ENCODE measurements around the gene RPRML.

The RPRML gene

GRCh38 chr17:46944931-46945330, 34.1 kb downstream of the RPRML start:
- no peak for DNase-seq (ENCODE audit: low read depth, low spot score)

DNA sequence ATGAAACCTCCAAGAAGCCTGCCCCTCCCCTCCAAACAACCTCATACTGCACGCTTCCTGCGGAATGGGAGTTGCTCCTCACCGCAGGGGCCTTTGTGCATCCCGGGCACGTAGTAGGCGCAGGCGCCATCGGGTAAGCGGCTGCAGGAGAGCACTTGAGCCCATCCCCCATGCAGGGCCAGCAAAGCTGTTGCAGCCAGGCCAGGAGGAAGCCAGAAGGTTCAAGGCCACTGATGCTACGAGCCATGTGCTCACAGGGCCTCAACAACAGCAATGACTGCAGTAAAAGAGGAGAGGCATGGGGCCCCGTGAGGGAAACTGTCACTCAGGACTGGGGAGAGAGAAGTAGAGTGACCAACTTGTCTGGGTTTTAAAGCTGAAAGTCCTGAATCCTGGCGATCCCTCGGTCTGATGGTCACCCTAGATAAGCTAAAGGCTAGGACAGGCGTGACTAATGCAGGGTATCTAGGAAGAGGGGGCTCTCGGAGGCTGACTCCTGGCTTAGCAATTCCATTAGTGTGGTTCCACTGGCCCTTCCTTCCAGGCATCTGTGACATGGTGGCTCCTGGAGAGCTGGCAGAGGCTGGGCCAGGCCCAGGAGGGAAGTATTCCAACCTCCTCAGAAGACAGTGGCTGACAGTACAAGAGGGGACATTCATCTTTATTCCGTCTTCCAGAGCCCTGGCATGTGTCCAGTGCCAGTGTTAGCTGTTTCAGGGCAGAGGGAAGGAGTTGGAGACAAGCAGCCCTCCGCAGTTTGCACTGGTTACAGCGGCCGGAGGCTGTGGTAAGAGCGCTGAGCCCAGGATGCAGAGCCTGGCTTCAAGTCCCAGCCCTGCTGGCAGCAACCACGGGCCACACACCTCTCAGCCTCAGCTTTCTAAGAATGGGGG, 35.3 kb downstream of the RPRML start:
- DNase-seq (ENCODE audit: low read depth, low spot score), result no peak

- no peak for DNase-seq (ENCODE audit: low read depth, low spot score)
Observed at GRCh38 chr17:46943218-46943500, 35.9 kb downstream of the RPRML start.

DNA sequence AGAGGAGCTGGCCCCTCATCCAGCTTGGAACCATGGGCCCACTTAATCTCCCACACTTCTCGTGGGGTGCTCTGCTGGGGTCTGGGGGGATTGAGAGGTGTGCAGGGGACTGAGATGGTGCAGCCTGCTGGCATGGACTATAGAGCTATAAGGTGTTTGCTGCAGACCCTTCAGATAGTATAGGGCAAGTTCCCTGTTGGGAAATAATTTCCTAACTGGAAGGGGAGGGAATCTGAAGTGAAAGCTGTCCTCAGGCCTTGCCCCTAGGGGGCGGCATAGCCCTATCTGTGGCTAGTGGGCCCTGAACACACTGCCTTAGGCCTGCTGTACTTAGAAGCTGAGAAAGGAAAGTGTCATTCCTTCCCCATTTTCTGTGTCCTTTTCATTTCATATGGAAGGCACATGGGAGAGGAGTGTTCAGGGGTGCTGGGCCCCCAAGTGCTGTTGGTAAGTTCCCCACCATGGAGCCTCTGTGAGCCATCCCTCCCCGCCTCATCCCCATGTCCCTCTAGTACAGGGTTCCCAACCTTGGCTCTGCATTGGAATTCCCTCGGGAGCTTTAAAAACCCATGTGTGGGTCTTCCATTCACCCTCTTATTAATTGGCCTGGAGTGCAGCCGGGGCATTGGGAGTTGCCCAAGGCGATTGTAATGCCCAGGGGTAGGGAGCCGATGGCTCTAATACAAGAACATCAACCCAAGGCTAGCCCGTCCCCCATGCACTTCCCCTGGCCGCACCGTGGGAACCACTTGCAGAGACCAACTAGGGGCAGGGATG, 36.4 kb downstream of the RPRML start:
- peak; percentile 29 for DNase-seq (ENCODE audit: low read depth, low spot score)

- DNase-seq (ENCODE audit: low read depth, low spot score), result peak; percentile 31
Observed at GRCh38 chr17:46940692-46941404, 38.2 kb downstream of the RPRML start.

- DNase-seq (ENCODE audit: low read depth, low spot score), result no peak
Observed at GRCh38 chr17:46935658-46936266, 43.3 kb downstream of the RPRML start.

GRCh38 chr17:46931596-46931995, 47.5 kb downstream of the RPRML start:
- DNase-seq (ENCODE audit: low read depth, low spot score), result no peak

- DNase-seq (ENCODE audit: low read depth, low spot score), result no peak
Observed at GRCh38 chr17:46930051-46930450, 49.0 kb downstream of the RPRML start.

- DNase-seq (ENCODE audit: low read depth, low spot score), result no peak
Observed at GRCh38 chr17:46929413-46929812, 49.6 kb downstream of the RPRML start.

DNA sequence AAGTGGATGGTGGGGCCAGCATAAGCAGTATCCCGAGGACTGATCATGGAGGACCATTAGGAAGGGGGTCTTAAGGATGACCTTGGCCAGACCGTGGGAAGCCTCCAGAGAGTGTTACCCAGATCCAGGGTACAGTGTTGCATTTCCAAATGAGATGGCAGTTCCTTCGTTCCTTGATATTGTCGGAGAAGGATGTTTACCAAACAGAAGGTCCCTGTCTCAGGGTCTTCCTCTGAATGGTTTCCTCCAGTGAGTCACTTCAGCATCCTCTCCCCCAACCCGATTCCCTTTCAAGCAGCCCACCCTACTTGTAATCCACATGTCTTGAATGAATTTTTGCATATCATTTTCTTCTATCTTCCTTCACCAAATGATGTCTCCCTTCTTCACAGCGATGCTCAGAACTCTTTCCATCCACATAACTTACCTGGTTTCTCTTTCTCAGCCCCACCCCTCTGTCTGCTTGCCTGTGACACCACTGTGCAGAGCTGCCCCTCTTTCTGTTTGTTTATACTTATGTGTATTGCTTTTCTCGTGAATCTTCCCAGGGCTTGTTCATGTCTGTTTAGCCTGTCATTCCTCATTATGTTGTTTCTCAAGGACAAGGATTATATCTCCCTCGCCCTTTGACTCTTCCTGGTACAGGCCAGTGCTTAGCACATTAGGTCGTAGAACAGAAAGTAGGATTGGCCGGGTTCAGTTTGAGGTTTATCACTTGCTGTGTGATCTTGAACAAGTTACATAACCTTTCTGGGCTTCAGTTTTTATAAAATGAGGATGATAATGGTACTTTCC, 50.4 kb downstream of the RPRML start:
- DNase-seq (ENCODE audit: low read depth, low spot score), result no peak
